IMR-90 (cell line): ENCODE measurements around the gene DHCR24.

Experiments used
- CTCF ChIP-seq: conservative IDR thresholded peaks from 2 replicates; pipeline ENCODE4 v1.5.1; 2012; ENCODE audit warnings: mild to moderate bottlenecking, low read depth, low read length, improper control_type of control experiment
- POLR2A ChIP-seq: IDR thresholded peaks from 2 replicates; pipeline ENCODE4 v1.6.1; 2012; ENCODE audit warnings: mild to moderate bottlenecking, low read depth, low read length

GRCh38 chr1:54853793-54854370 is 33.1 kb downstream of the DHCR24 start:
- TF ChIP-seq POLR2A = no peak
- TF ChIP-seq CTCF = no peak
